ENCODE measurements around the gene TTC22. TPM values are rescaled to one million over a fixed set of nuclear protein-coding genes. Genes with fewer than 3 reads are reported as not detected.

Gene TTC22
- total RNA-seq, 1 experiment from 2014 or later, result 0.59 TPM

DNA sequence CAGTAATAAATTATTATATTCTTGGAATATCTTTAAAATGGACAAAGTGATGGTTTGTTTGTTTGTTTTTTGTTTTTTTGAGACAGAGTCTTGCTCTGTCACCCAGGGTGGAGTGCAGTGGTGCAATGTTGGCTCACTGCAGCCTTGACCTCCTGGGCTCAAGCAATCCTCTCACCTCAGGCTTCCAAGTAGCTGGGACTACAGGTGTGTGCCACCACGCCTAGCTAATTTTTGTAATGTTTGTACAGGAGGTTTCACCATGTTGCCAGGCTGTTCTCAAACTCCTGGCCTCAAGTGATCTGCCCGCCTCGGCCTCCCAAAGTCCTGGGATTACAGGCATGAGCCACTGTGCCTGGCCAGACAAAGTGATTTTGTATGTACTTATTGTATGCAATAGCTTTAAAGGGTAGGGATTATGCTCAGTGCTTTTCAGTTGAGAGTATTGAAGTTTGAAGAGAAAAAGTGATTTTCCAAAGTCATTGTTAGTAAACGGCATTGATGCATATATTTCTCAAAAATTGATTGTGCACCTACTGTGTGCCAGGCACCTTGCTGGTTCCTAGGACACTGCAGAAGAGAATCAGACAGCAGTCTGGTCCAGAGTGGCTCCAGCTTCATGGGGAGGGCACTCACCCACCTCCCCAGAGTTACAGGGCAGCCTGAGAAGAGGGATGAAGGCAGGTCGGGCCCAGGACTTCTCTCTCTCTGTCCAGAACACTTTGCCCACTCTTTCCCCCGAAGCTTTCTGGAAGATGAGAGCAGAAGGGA is 34.2 kb upstream of the TTC22 start:
- TF ChIP-seq, protein P1, sequence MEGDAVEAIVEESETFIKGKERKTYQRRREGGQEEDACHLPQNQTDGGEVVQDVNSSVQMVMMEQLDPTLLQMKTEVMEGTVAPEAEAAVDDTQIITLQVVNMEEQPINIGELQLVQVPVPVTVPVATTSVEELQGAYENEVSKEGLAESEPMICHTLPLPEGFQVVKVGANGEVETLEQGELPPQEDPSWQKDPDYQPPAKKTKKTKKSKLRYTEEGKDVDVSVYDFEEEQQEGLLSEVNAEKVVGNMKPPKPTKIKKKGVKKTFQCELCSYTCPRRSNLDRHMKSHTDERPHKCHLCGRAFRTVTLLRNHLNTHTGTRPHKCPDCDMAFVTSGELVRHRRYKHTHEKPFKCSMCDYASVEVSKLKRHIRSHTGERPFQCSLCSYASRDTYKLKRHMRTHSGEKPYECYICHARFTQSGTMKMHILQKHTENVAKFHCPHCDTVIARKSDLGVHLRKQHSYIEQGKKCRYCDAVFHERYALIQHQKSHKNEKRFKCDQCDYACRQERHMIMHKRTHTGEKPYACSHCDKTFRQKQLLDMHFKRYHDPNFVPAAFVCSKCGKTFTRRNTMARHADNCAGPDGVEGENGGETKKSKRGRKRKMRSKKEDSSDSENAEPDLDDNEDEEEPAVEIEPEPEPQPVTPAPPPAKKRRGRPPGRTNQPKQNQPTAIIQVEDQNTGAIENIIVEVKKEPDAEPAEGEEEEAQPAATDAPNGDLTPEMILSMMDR (conservative IDR thresholded peaks at IDR 0.05), result no peak
- Histone ChIP-seq H3K18ac (ENCODE audit: insufficient read length, low read depth, low read length) (no peak overlapping the region), H4K20me1 (ENCODE audit: control insufficient read depth, insufficient read depth, insufficient read length) (no peaks in the 10 kb centered on the region), H2AK5ac (ENCODE audit: insufficient read length, low read length) (no peak overlapping the region), H3K56ac (ENCODE audit: insufficient read length, low read depth, low read length) (no peak overlapping the region), H3K79me1 (ENCODE audit: insufficient read depth, low read depth, low read length, poor library complexity, severe bottlenecking) (no peaks in the 10 kb centered on the region), H3K23me2 (ENCODE audit: insufficient read length, low read depth, low read length, poor library complexity, severe bottlenecking) (no peaks in the 10 kb centered on the region), H3K9me3 (ENCODE audit: control insufficient read depth, low read depth, low read length) (no peaks in the 10 kb centered on the region), H2BK120ac (ENCODE audit: low read depth, low read length, poor library complexity, severe bottlenecking) (no peak overlapping the region), H2BK5ac (ENCODE audit: insufficient read length, low read length) (no peak overlapping the region), H3K14ac (ENCODE audit: insufficient read depth, low read length) (no peak overlapping the region; the same call in 1 of the 2 replicates), H3K23ac (ENCODE audit: insufficient read length, low read depth, low read length) (no peak overlapping the region), H3K27me3 (ENCODE audit: insufficient read depth, low read length) (no peaks in the 10 kb centered on the region), H3K4ac (ENCODE audit: low read depth, low read length) (no peak overlapping the region), H3K4me2 (ENCODE audit: insufficient read depth, insufficient read length, low read length) (no peak overlapping the region), H2BK15ac (ENCODE audit: low read depth, low read length) (no peak overlapping the region), H4K5ac (ENCODE audit: insufficient read length, low read depth, low read length) (no peak overlapping the region), H3K27ac (ENCODE audit: insufficient read length, low read depth, low read length) (no peak overlapping the region), H3T11ph (ENCODE audit: low read length) (no peak overlapping the region), H3K9ac (ENCODE audit: extremely low read depth, insufficient read length, low read length) (no peak overlapping the region), H2BK12ac (ENCODE audit: insufficient read length, low read depth, low read length) (no peak overlapping the region), H3K79me2 (ENCODE audit: insufficient read depth, low read length) (no peaks in the 10 kb centered on the region), H4K8ac (replicated peaks; ENCODE audit: insufficient read length, low read depth, low read length) (no peak overlapping the region), H2BK20ac (ENCODE audit: low read depth, low read length, poor library complexity, severe bottlenecking) (no peak overlapping the region), H2AFZ (ENCODE audit: low read length) (no peak overlapping the region), H4K91ac (ENCODE audit: insufficient read length, low read depth, low read length) (no peak overlapping the region), H3K4me1 (ENCODE audit: insufficient read depth, low read length) (no peaks in the 10 kb centered on the region)
- Mint-ChIP-seq H3K27me3 (ENCODE audit: low read depth) (peaks cover 14% of the 10 kb centered on the region), H3K27ac (no peak overlapping the region), H3K9me3 (peaks cover 2 to 3% of the 10 kb centered on the region in 2 experiments; a peak in 3 of 5 replicates), H3K4me1 (peaks cover 0 to 8% of the 10 kb centered on the region in 2 experiments; a peak in 2 of 4 replicates), H3K36me3 (ENCODE audit: insufficient read depth in 1 of 3, low read depth in 3 of 3) (peaks cover 0 to 1% (median 0%) of the 10 kb centered on the region in 3 experiments; a peak in 1 of 7 replicates), H3K4me3 (no peak overlapping the region; a peak in 1 of 5 replicates)
- WGBS (ENCODE audit: extremely low coverage, insufficient read length, low lambda C conversion rate), result no CpG with 5 or more reads among the region's 6 CpGs
- DNase-seq, result no peak
